ENCODE measurements around the gene NPHP1. TPM values are rescaled to one million over a fixed set of nuclear protein-coding genes. Genes with fewer than 3 reads are reported as not detected.

Gene NPHP1
- polyA plus RNA-seq, 3 donors: 0.51 TPM; not detected in 2

DNA sequence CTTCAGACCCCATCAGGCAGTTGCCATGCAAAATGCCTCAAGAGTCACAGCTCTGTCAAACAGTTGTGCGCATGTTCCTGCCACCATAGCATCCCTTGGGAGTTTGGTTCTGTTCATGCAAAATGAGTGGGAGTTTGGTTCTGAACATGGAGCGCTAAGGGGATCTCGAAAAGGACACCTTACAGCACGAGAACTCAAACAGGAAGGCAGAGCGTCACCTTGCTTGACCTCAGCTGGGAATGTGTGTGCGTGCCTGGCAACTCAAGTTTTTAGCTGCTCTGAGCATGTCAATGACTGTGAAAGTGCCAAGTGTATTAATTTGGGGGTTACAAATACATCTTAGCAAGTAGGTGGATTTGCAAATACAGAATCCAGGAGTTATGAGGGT, 105.8 kb downstream of the NPHP1 start:
- Histone ChIP-seq H3K27ac (ENCODE audit: low read depth in 1 of 2, low read length in 2 of 2) (no peak overlapping the region), H3K4me2 (replicated peaks; ENCODE audit: extremely low read depth, low read length, poor library complexity, severe bottlenecking) (no peak overlapping the region), H3K9ac (ENCODE audit: insufficient read depth, low read length, poor library complexity, severe bottlenecking) (no peak overlapping the region), H3K36me3 (replicated peaks in 1 of 2; ENCODE audit: control insufficient read depth in 1 of 2, insufficient read depth in 2 of 2, low read length in 2 of 2) (no peaks in the 10 kb centered on the region), H3K9me3 (replicated peaks in 1 of 2; ENCODE audit: control insufficient read depth in 1 of 2, insufficient read depth in 1 of 2, low read length in 2 of 2) (no peaks in the 10 kb centered on the region), H3K4me3 (replicated peaks in 1 of 3; ENCODE audit: low read depth in 2 of 3, low read length in 3 of 3) (no peak overlapping the region), H3K27me3 (ENCODE audit: control insufficient read depth in 2 of 2, insufficient read depth in 2 of 2, low read length in 2 of 2) (no peaks in the 10 kb centered on the region), H2AFZ (ENCODE audit: insufficient read depth, low read depth, low read length, poor library complexity, severe bottlenecking) (no peak overlapping the region), H3K4me1 (ENCODE audit: control insufficient read depth in 1 of 2, insufficient read depth in 2 of 2, low read length in 2 of 2) (peaks cover 11 to 22% of the 10 kb centered on the region in 2 donors), H3K79me2 (ENCODE audit: insufficient read depth, low read length) (no peaks in the 10 kb centered on the region), H4K20me1 (ENCODE audit: insufficient read depth, low read length) (no peaks in the 10 kb centered on the region)
- peaks cover 2 to 6% (median 2%) of the 10 kb centered on the region in 3 donors for H3K27me3 Mint-ChIP-seq (ENCODE audit: low read depth in 3 of 3)
- 91% methylated on average over 6 of the region's 6 CpGs for WGBS (ENCODE audit: insufficient coverage)
- no peak overlapping the region for H3K27ac Mint-ChIP-seq
- H3K4me3 Mint-ChIP-seq: no peak overlapping the region
- no peak for DNase-seq
- H3K4me1 Mint-ChIP-seq: peaks cover 18% of the 10 kb centered on the region
- H3K9me3 Mint-ChIP-seq: peaks cover 0 to 2% (median 0%) of the 10 kb centered on the region in 7 donors
- TF ChIP-seq, protein P1, sequence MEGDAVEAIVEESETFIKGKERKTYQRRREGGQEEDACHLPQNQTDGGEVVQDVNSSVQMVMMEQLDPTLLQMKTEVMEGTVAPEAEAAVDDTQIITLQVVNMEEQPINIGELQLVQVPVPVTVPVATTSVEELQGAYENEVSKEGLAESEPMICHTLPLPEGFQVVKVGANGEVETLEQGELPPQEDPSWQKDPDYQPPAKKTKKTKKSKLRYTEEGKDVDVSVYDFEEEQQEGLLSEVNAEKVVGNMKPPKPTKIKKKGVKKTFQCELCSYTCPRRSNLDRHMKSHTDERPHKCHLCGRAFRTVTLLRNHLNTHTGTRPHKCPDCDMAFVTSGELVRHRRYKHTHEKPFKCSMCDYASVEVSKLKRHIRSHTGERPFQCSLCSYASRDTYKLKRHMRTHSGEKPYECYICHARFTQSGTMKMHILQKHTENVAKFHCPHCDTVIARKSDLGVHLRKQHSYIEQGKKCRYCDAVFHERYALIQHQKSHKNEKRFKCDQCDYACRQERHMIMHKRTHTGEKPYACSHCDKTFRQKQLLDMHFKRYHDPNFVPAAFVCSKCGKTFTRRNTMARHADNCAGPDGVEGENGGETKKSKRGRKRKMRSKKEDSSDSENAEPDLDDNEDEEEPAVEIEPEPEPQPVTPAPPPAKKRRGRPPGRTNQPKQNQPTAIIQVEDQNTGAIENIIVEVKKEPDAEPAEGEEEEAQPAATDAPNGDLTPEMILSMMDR (IDR thresholded peaks at IDR 0.05): no peak
- intact Hi-C loops (cut with micrococcal nuclease): no loop called here
- no peaks in the 10 kb centered on the region for H3K36me3 Mint-ChIP-seq

DNA sequence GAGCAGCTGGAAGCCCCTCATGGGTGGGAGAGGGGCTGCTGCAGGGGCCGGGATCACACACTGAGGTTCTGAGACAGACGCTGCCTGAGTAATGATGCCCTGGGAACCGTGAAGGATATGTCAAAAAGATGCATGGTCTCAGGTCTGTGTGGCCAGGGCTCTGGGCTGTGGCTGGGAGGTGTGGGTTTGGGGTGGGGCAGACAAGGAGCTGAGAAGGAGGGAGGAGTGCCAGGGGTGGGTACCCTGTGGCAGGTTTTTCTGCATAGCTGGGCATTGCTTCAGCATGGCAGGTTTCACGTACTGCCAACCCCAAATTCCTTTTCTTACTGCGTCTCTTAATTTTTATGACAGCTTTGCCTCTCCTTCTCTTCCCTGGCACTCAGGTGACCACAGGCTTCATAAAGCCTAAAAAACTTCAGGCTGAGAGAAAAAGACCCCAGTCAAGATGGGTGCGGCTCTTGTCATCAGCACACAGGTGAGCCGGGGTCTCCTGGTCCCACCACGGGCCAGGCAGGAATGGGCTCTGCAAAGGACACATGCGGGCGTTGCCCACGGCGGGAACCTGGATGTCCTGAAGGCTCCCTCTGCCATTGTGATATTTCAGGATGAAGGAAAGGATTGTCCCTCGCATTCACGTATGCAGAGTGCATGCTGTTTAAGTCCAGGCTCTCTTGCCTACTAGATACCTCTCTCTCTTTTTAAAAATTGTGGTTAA, 107.2 kb downstream of the NPHP1 start:
- peaks cover 2 to 4% (median 2%) of the 10 kb centered on the region in 3 donors for H3K27me3 Mint-ChIP-seq (ENCODE audit: low read depth in 3 of 3)
- peaks cover 11 to 22% of the 10 kb centered on the region in 2 donors for H3K4me1 ChIP-seq (ENCODE audit: control insufficient read depth in 1 of 2, insufficient read depth in 2 of 2, low read length in 2 of 2)
- no peak overlapping the region for H3K4me2 ChIP-seq (replicated peaks; ENCODE audit: extremely low read depth, low read length, poor library complexity, severe bottlenecking)
- H3K4me3 Mint-ChIP-seq: no peak overlapping the region
- peaks cover 18% of the 10 kb centered on the region for H3K4me1 Mint-ChIP-seq
- no peak overlapping the region for H2AFZ ChIP-seq (ENCODE audit: insufficient read depth, low read depth, low read length, poor library complexity, severe bottlenecking)
- no peaks in the 10 kb centered on the region for H4K20me1 ChIP-seq (ENCODE audit: insufficient read depth, low read length)
- peaks cover 0 to 2% (median 0%) of the 10 kb centered on the region in 7 donors for H3K9me3 Mint-ChIP-seq
- no peaks in the 10 kb centered on the region for H3K79me2 ChIP-seq (ENCODE audit: insufficient read depth, low read length)
- H3K36me3 ChIP-seq (replicated peaks in 1 of 2; ENCODE audit: control insufficient read depth in 1 of 2, insufficient read depth in 2 of 2, low read length in 2 of 2): no peaks in the 10 kb centered on the region
- H3K4me3 ChIP-seq (replicated peaks in 1 of 3; ENCODE audit: low read depth in 2 of 3, low read length in 3 of 3): no peak overlapping the region
- no peak overlapping the region for H3K27ac ChIP-seq (ENCODE audit: low read depth in 1 of 2, low read length in 2 of 2)
- 91% methylated on average over 10 of the region's 14 CpGs for WGBS (ENCODE audit: insufficient coverage)
- no peak overlapping the region for H3K9ac ChIP-seq (ENCODE audit: insufficient read depth, low read length, poor library complexity, severe bottlenecking)
- no peak overlapping the region for H3K27ac Mint-ChIP-seq
- no peaks in the 10 kb centered on the region for H3K36me3 Mint-ChIP-seq
- DNase-seq: no peak
- H3K27me3 ChIP-seq (ENCODE audit: control insufficient read depth in 2 of 2, insufficient read depth in 2 of 2, low read length in 2 of 2): no peaks in the 10 kb centered on the region
- TF ChIP-seq, protein P1 (IDR thresholded peaks at IDR 0.05): no peak
- H3K9me3 ChIP-seq (replicated peaks in 1 of 2; ENCODE audit: control insufficient read depth in 1 of 2, insufficient read depth in 1 of 2, low read length in 2 of 2): no peaks in the 10 kb centered on the region
- intact Hi-C loops (cut with micrococcal nuclease): no loop called here
